Gastrocnemius medialis (tissue), 4 donors: ENCODE measurements around the gene HAO1. TPM values are rescaled to one million over a fixed set of nuclear protein-coding genes. Genes with fewer than 3 reads are reported as not detected.

Experiments used
- ATAC-seq, 2 donors: fragments of 150-250 bp; one replicate each; pipeline ENCODE4 v1.9.1; 2016
- DNase-seq, 2 donors: peaks; one replicate each; pipeline ENCODE4 v3.0.0-alpha.2; 2019
- H3K27ac ChIP-seq, 4 donors: fragments of 200-600 bp; sonication (generic); 1 replicate in 1 of 4; 2 replicates in 3 of 4; pipeline ENCODE4 v1.5.1; 2016 to 2018; ENCODE audit warnings: mild to moderate bottlenecking in 2 of 4, moderate library complexity in 1 of 4
- H3K27me3 ChIP-seq, 3 donors: fragments of 200-600 bp; sonication (generic) in 2 of 3; 1 replicate in 1 of 3; 2 replicates in 2 of 3; pipeline versions ENCODE4 v1.5.1 to v1.6.0; 2016 to 2019; ENCODE audit warnings: mild to moderate bottlenecking in 1 of 3, moderate library complexity in 1 of 3
- H3K36me3 ChIP-seq, 2 donors: fragments of 200-600 bp; sonication (generic) in 1 of 2; one replicate each; pipeline ENCODE4 v1.5.1; 2017 to 2018
- H3K4me1 ChIP-seq, 2 donors: fragments of 200-600 bp; sonication (generic) in 1 of 2; one replicate each; pipeline ENCODE4 v1.5.1; 2016 to 2017; ENCODE audit warnings: mild to moderate bottlenecking in 2 of 2
- H3K4me3 ChIP-seq, 4 donors: fragments of 200-600 bp; sonication (generic) in 3 of 4; 1 replicate in 1 of 4; 2 replicates in 3 of 4; pipeline ENCODE4 v1.5.1; 2016 to 2019; ENCODE audit warnings: mild to moderate bottlenecking in 2 of 4
- H3K9me3 ChIP-seq, 3 donors: fragments of 200-600 bp; sonication (generic) in 2 of 3; 1 replicate in 1 of 3; 2 replicates in 2 of 3; pipeline ENCODE4 v1.5.1; 2016 to 2019
- CTCF ChIP-seq, 5 experiments: fragments of 450-650 bp in 3 of 5; fragments of 200-600 bp in 2 of 5; sonication (generic) in 2 of 5; IDR thresholded peaks in 4 of 5; conservative IDR thresholded peaks in 1 of 5; 1 replicate in 4 of 5; 2 replicates in 1 of 5; pipeline ENCODE4 v1.5.1; 2016 to 2019; ENCODE audit warnings: antibody characterized with exemption in 5 of 5, mild to moderate bottlenecking in 3 of 5, moderate library complexity in 3 of 5
- POLR2A ChIP-seq, 2 donors: fragments of 450-650 bp; IDR thresholded peaks; one replicate each; pipeline ENCODE4 v1.6.1; 2017; ENCODE audit warnings: antibody characterized with exemption in 2 of 2, mild to moderate bottlenecking in 2 of 2, moderate library complexity in 2 of 2
- in situ Hi-C, 4 donors: fragments of 200-750 bp; cut with MboI; loops; one replicate each; pipeline versions ENCODE4 v1.15.0 to v1.8.0; 2017; ENCODE audit warnings: low sequenced_read_pairs in 4 of 4
- intact Hi-C: fragments of 100-400 bp; cut with DNase I; formaldehyde crosslinking; loops from one replicate; pipeline ENCODE4 v1.15.1; 2023; ENCODE audit warnings: low total_unique reads
- total RNA-seq, 4 donors: library from RNA; depleted of rRNA; stranded (reverse); fragments of >200 nt; gene quantifications; one replicate each; pipeline versions ENCODE4 v1.1.0 to v1.2.3, GENCODE V29; 2016

HAO1 gene
- total RNA-seq, 4 donors from 2014 or later, result 0.23 to 0.40 TPM; not detected in 2

GRCh38 chr20:7853493-7853892, 86.8 kb downstream of the HAO1 start:
- in situ Hi-C loops (loop anchor here in 2 of 4 donors (10.0 to 25.0 kb wide), 2 partner anchors 1016 to 1029 kb away; no protein-coding TSS in a partner anchor), intact Hi-C loops (loop anchor here (10.0 kb wide), 1 partner anchor 1089 kb away; the partner anchor contains the start of gene BMP2)
- Histone ChIP-seq H3K27ac (no peak overlapping the region), H3K4me1 (no peaks in the 10 kb centered on the region), H3K4me3 (no peak overlapping the region), H3K9me3 (no peaks in the 10 kb centered on the region), H3K27me3 (no peaks in the 10 kb centered on the region), H3K36me3 (no peaks in the 10 kb centered on the region)
- ATAC-seq (no peak), DNase-seq (no peak)
- TF ChIP-seq POLR2A (IDR thresholded peaks at IDR 0.05), result no peak
- TF ChIP-seq CTCF (IDR thresholded peaks at IDR 0.05 in 4 of 5, conservative IDR thresholded peaks at IDR 0.05 in 1 of 5), result no peak

- DNase-seq (no peak), ATAC-seq (no peak)
- Histone ChIP-seq H3K27me3 (no peaks in the 10 kb centered on the region), H3K27ac (no peak overlapping the region), H3K4me1 (no peaks in the 10 kb centered on the region), H3K36me3 (no peaks in the 10 kb centered on the region), H3K9me3 (no peaks in the 10 kb centered on the region), H3K4me3 (no peak overlapping the region)
- TF ChIP-seq POLR2A (IDR thresholded peaks at IDR 0.05), result no peak
- no peak for TF ChIP-seq CTCF (IDR thresholded peaks at IDR 0.05 in 4 of 5, conservative IDR thresholded peaks at IDR 0.05 in 1 of 5)
- in situ Hi-C loops, result loop anchor here in 2 of 4 donors (10.0 to 25.0 kb wide), 2 partner anchors 1014 to 1026 kb away; no protein-coding TSS in a partner anchor
- intact Hi-C loops, result loop anchor here (10.0 kb wide), 1 partner anchor 1086 kb away; the partner anchor contains the start of gene BMP2
Measured at GRCh38 chr20:7850775-7851490, 89.3 kb downstream of the HAO1 start.

- ATAC-seq (no peak), DNase-seq (no peak)
- Histone ChIP-seq H3K9me3 (no peaks in the 10 kb centered on the region), H3K27me3 (no peaks in the 10 kb centered on the region), H3K27ac (no peak overlapping the region), H3K36me3 (no peaks in the 10 kb centered on the region), H3K4me1 (no peaks in the 10 kb centered on the region), H3K4me3 (no peak overlapping the region)
- in situ Hi-C loops (loop anchor here in 2 of 4 donors (10.0 to 25.0 kb wide), 2 partner anchors 1012 to 1025 kb away; no protein-coding TSS in a partner anchor), intact Hi-C loops (loop anchor here (10.0 kb wide), 1 partner anchor 1085 kb away; the partner anchor contains the start of gene BMP2)
- no peak for TF ChIP-seq POLR2A (IDR thresholded peaks at IDR 0.05)
- no peak for TF ChIP-seq CTCF (IDR thresholded peaks at IDR 0.05 in 4 of 5, conservative IDR thresholded peaks at IDR 0.05 in 1 of 5)
Measured at GRCh38 chr20:7849675-7850074, 90.6 kb downstream of the HAO1 start.

GRCh38 chr20:7848351-7848750, 91.9 kb downstream of the HAO1 start:
- H3K4me1 ChIP-seq, result no peaks in the 10 kb centered on the region
- ATAC-seq (no peak), DNase-seq (no peak)
- H3K27ac ChIP-seq, result no peak overlapping the region
- intact Hi-C loops, result no loop called here
- no peaks in the 10 kb centered on the region for H3K27me3 ChIP-seq
- in situ Hi-C loops, result no loop called here
- H3K36me3 ChIP-seq, result no peaks in the 10 kb centered on the region
- no peaks in the 10 kb centered on the region for H3K9me3 ChIP-seq
- H3K4me3 ChIP-seq, result no peak overlapping the region
- TF ChIP-seq POLR2A (IDR thresholded peaks at IDR 0.05) (no peak), CTCF (IDR thresholded peaks at IDR 0.05 in 4 of 5, conservative IDR thresholded peaks at IDR 0.05 in 1 of 5) (no peak)
